Mesendoderm (in vitro differentiated cells): Measurements from ENCODE around the gene NOX5.

Source experiments
- DNase-seq: peaks from one replicate; pipeline ENCODE4 v3.0.0; 2013
- H2AK5ac ChIP-seq: 2 replicates; pipeline ENCODE4 v1.6.1; 2013; ENCODE audit warnings: low read length, inconsistent platforms
- H2BK120ac ChIP-seq: 2 replicates; pipeline ENCODE4 v1.6.1; 2013; ENCODE audit warnings: low read depth, mild to moderate bottlenecking, low read length, moderate library complexity, mixed read lengths
- H2BK15ac ChIP-seq: replicated peaks from 2 replicates; pipeline ENCODE4 v1.6.1; 2013; ENCODE audit warnings: low read depth, mild to moderate bottlenecking, moderate library complexity
- H2BK5ac ChIP-seq: 2 replicates; pipeline ENCODE4 v1.6.1; 2013; ENCODE audit warnings: low read length, inconsistent platforms
- H3K18ac ChIP-seq: 2 replicates; pipeline ENCODE4 v1.6.1; 2013; ENCODE audit warnings: mild to moderate bottlenecking, low read length, mixed read lengths
- H3K23ac ChIP-seq: one replicate; pipeline ENCODE4 v1.6.1; 2013; ENCODE audit warnings: low read length
- H3K27ac ChIP-seq: 2 replicates; pipeline ENCODE4 v1.5.1; 2013; ENCODE audit warnings: low read depth, mild to moderate bottlenecking, inconsistent platforms, low read length, moderate library complexity
- H3K27me3 ChIP-seq: 2 replicates; pipeline ENCODE4 v1.6.1; 2013; ENCODE audit warnings: low read length, control low read depth, mild to moderate bottlenecking, inconsistent platforms; ENCODE audit not compliant: insufficient read depth, poor library complexity
- H3K36me3 ChIP-seq: 2 replicates; pipeline ENCODE4 v1.6.1; 2013; ENCODE audit warnings: low read length, inconsistent platforms; ENCODE audit not compliant: control insufficient read depth, insufficient read depth
- H3K4ac ChIP-seq: one replicate; pipeline ENCODE4 v1.6.1; 2013; ENCODE audit warnings: low read depth, mild to moderate bottlenecking, low read length, moderate library complexity
- H3K4me1 ChIP-seq: 2 replicates; pipeline ENCODE4 v1.6.1; 2013; ENCODE audit warnings: low read depth, low read length, inconsistent platforms; ENCODE audit not compliant: control insufficient read depth
- H3K4me2 ChIP-seq: 2 replicates; pipeline ENCODE4 v1.6.1; 2013; ENCODE audit warnings: low read length
- H3K4me3 ChIP-seq: 2 replicates; pipeline ENCODE4 v1.5.1; 2013; ENCODE audit warnings: mild to moderate bottlenecking, low read length
- H3K56ac ChIP-seq: one replicate; pipeline ENCODE4 v1.6.1; 2013; ENCODE audit warnings: low read length
- H3K79me1 ChIP-seq: 2 replicates; pipeline ENCODE4 v1.6.1; 2013; ENCODE audit warnings: low read length, inconsistent platforms
- H3K79me2 ChIP-seq: 2 replicates; pipeline ENCODE4 v1.6.1; 2013; ENCODE audit warnings: mild to moderate bottlenecking, low read length; ENCODE audit not compliant: control insufficient read depth, insufficient read depth
- H3K9ac ChIP-seq: 2 replicates; pipeline ENCODE4 v1.6.1; 2013; ENCODE audit warnings: low read length, inconsistent platforms
- H4K5ac ChIP-seq: one replicate; pipeline ENCODE4 v1.6.1; 2013; ENCODE audit warnings: low read length
- H4K8ac ChIP-seq: one replicate; pipeline ENCODE4 v1.6.1; 2013; ENCODE audit warnings: low read depth, mild to moderate bottlenecking, control low read depth, low read length, moderate library complexity
- WGBS: extraction: QIAGEN DNeasy Blood & Tissue Kit; methylation state at CpG from one replicate; pipeline ENCODE4 v1.1.7; 2013; ENCODE audit warnings: low lambda C conversion rate, missing lambda C conversion rate; ENCODE audit not compliant: insufficient coverage; ENCODE audit errors: extremely low coverage; 5-methylcytosine and 5-hydroxymethylcytosine counted together

Gene NOX5

GRCh38 chr15:69088300-69088965, 73.9 kb downstream of the NOX5 start:
- H2AK5ac ChIP-seq = peak overlapping the region; percentile 7
- H4K8ac ChIP-seq = no peak overlapping the region
- H3K18ac ChIP-seq = no peak overlapping the region
- no peak overlapping the region for H2BK15ac ChIP-seq
- H3K4ac ChIP-seq = no peak overlapping the region
- H3K79me1 ChIP-seq = no peaks in the 10 kb centered on the region
- H3K4me3 ChIP-seq = no peak overlapping the region
- H3K4me1 ChIP-seq = peaks cover 21% of the 10 kb centered on the region
- H3K23ac ChIP-seq = no peak overlapping the region
- peak overlapping the region; percentile 57 for H2BK5ac ChIP-seq
- H3K56ac ChIP-seq = peak overlapping the region; percentile 73
- peak; percentile 50 for DNase-seq
- no peak overlapping the region for H3K4me2 ChIP-seq
- WGBS = no CpG with 5 or more reads among the region's 10 CpGs
- no peaks in the 10 kb centered on the region for H3K27me3 ChIP-seq
- H2BK120ac ChIP-seq = no peak overlapping the region
- no peaks in the 10 kb centered on the region for H3K36me3 ChIP-seq
- H3K27ac ChIP-seq = peak overlapping the region; percentile 60
- H3K79me2 ChIP-seq = no peaks in the 10 kb centered on the region
- H3K9ac ChIP-seq = no peak overlapping the region
- no peak overlapping the region for H4K5ac ChIP-seq

GRCh38 chr15:69089258-69089657, 74.8 kb downstream of the NOX5 start:
- peak; percentile 56 for DNase-seq
- H3K23ac ChIP-seq = no peak overlapping the region
- H2BK5ac ChIP-seq = no peak overlapping the region
- H3K27me3 ChIP-seq = no peaks in the 10 kb centered on the region
- H3K9ac ChIP-seq = no peak overlapping the region
- no peak overlapping the region for H2AK5ac ChIP-seq
- no peaks in the 10 kb centered on the region for H3K79me2 ChIP-seq
- H3K36me3 ChIP-seq = no peaks in the 10 kb centered on the region
- H3K4ac ChIP-seq = no peak overlapping the region
- H3K79me1 ChIP-seq = no peaks in the 10 kb centered on the region
- no peak overlapping the region for H2BK120ac ChIP-seq
- peaks cover 21% of the 10 kb centered on the region for H3K4me1 ChIP-seq
- H3K56ac ChIP-seq = no peak overlapping the region
- no peak overlapping the region for H4K5ac ChIP-seq
- no CpG with 5 or more reads among the region's 5 CpGs for WGBS
- no peak overlapping the region for H3K4me2 ChIP-seq
- no peak overlapping the region for H3K4me3 ChIP-seq
- no peak overlapping the region for H2BK15ac ChIP-seq
- H4K8ac ChIP-seq = no peak overlapping the region
- H3K27ac ChIP-seq = no peak overlapping the region
- no peak overlapping the region for H3K18ac ChIP-seq

GRCh38 chr15:69090197-69090948, 75.9 kb downstream of the NOX5 start:
- H3K36me3 ChIP-seq = no peaks in the 10 kb centered on the region
- H3K23ac ChIP-seq = no peak overlapping the region
- H3K4me3 ChIP-seq = no peak overlapping the region
- no peak overlapping the region for H3K18ac ChIP-seq
- peak; percentile 62 for DNase-seq
- H3K4me1 ChIP-seq = peaks cover 19% of the 10 kb centered on the region
- H2BK15ac ChIP-seq = no peak overlapping the region
- WGBS = no CpG with 5 or more reads among the region's 5 CpGs
- H3K56ac ChIP-seq = no peak overlapping the region
- H2BK5ac ChIP-seq = no peak overlapping the region
- no peak overlapping the region for H3K4me2 ChIP-seq
- H2BK120ac ChIP-seq = no peak overlapping the region
- H4K5ac ChIP-seq = no peak overlapping the region
- H3K79me2 ChIP-seq = no peaks in the 10 kb centered on the region
- no peak overlapping the region for H3K27ac ChIP-seq
- H4K8ac ChIP-seq = no peak overlapping the region
- H3K79me1 ChIP-seq = no peaks in the 10 kb centered on the region
- no peak overlapping the region for H2AK5ac ChIP-seq
- H3K9ac ChIP-seq = no peak overlapping the region
- no peak overlapping the region for H3K4ac ChIP-seq
- H3K27me3 ChIP-seq = no peaks in the 10 kb centered on the region

GRCh38 chr15:69091654-69092053, 77.2 kb downstream of the NOX5 start:
- H4K8ac ChIP-seq = no peak overlapping the region
- no peak overlapping the region for H2AK5ac ChIP-seq
- H3K4me3 ChIP-seq = no peak overlapping the region
- H3K56ac ChIP-seq = no peak overlapping the region
- H4K5ac ChIP-seq = no peak overlapping the region
- no peaks in the 10 kb centered on the region for H3K79me2 ChIP-seq
- H2BK120ac ChIP-seq = no peak overlapping the region
- H3K9ac ChIP-seq = no peak overlapping the region
- H3K36me3 ChIP-seq = no peaks in the 10 kb centered on the region
- H3K4me1 ChIP-seq = peaks cover 17% of the 10 kb centered on the region
- H2BK15ac ChIP-seq = no peak overlapping the region
- H3K79me1 ChIP-seq = no peaks in the 10 kb centered on the region
- no peak overlapping the region for H3K27ac ChIP-seq
- H2BK5ac ChIP-seq = no peak overlapping the region
- WGBS = no CpG with 5 or more reads among the region's 1 CpG
- no peak overlapping the region for H3K18ac ChIP-seq
- H3K27me3 ChIP-seq = no peaks in the 10 kb centered on the region
- DNase-seq = no peak
- H3K4ac ChIP-seq = no peak overlapping the region
- no peak overlapping the region for H3K4me2 ChIP-seq
- H3K23ac ChIP-seq = no peak overlapping the region

GRCh38 chr15:69092159-69092558, 77.7 kb downstream of the NOX5 start:
- H3K9ac ChIP-seq = no peak overlapping the region
- peaks cover 17% of the 10 kb centered on the region for H3K4me1 ChIP-seq
- no peak overlapping the region for H3K18ac ChIP-seq
- no peak overlapping the region for H3K56ac ChIP-seq
- H3K4me2 ChIP-seq = no peak overlapping the region
- no peak overlapping the region for H2AK5ac ChIP-seq
- DNase-seq = no peak
- H3K79me1 ChIP-seq = no peaks in the 10 kb centered on the region
- no peak overlapping the region for H3K4me3 ChIP-seq
- no CpG with 5 or more reads among the region's 7 CpGs for WGBS
- no peaks in the 10 kb centered on the region for H3K27me3 ChIP-seq
- no peak overlapping the region for H4K8ac ChIP-seq
- no peak overlapping the region for H2BK5ac ChIP-seq
- H3K4ac ChIP-seq = no peak overlapping the region
- no peak overlapping the region for H3K27ac ChIP-seq
- H2BK120ac ChIP-seq = no peak overlapping the region
- no peak overlapping the region for H3K23ac ChIP-seq
- H2BK15ac ChIP-seq = no peak overlapping the region
- no peaks in the 10 kb centered on the region for H3K79me2 ChIP-seq
- H4K5ac ChIP-seq = no peak overlapping the region
- H3K36me3 ChIP-seq = no peaks in the 10 kb centered on the region
